SK-N-MC (cell line): ENCODE results near the gene TAF1.

ENCODE experiments used
- EZH2 ChIP-seq: fragments of 200-600 bp; sonication (generic); IDR thresholded peaks from one replicate; pipeline ENCODE4 v1.6.1; 2017; ENCODE audit warnings: antibody characterized with exemption
- POLR2AphosphoS5 ChIP-seq: IDR thresholded peaks from 2 replicates; pipeline ENCODE4 v1.6.1; 2012; ENCODE audit warnings: mild to moderate bottlenecking, low read depth, low read length, borderline replicate concordance

GRCh38 chrX:71439420-71439819, 73.3 kb downstream of the TAF1 start:
- no peak for TF ChIP-seq EZH2
- no peak for TF ChIP-seq POLR2AphosphoS5
